Activated CD8-positive, alpha-beta memory T cell treated with anti-CD3 and anti-CD28 coated beads for 36 hours (primary cell): Measurements from ENCODE around the gene DUSP5. TPM values are rescaled to one million over a fixed set of nuclear protein-coding genes. Genes with fewer than 3 reads are reported as not detected.
"Not testable (repeated sequence)": the region's sequence is repeated elsewhere in the genome, so short reads cannot be mapped to it uniquely, and the experiment has no call there.

ENCODE experiments used
- CTCF ChIA-PET: fragments of 350-600 bp; sonication (Branson Sonifier 250); formaldehyde crosslinking; loops from one replicate; lab custom pipeline; 2021; ENCODE audit warnings: antibody characterized with exemption; lab: Charles Lee
- POLR2A ChIA-PET: fragments of 350-600 bp; sonication (Branson Sonifier 250); formaldehyde crosslinking; loops from one replicate; lab custom pipeline; 2021; ENCODE audit warnings: antibody characterized with exemption; lab: Charles Lee
- total RNA-seq, 2 experiments: library from RNA; stranded (reverse); gene quantifications; one replicate each; pipeline ENCODE4 v1.2.3, GENCODE V29; 2021

DUSP5 gene
- total RNA-seq: 10 to 100 TPM; 98.6 to 99.4 TPM

- CTCF ChIA-PET: interaction anchor here (0.5 to 4.3 kb wide), 7 partner anchors 25 to 143 kb away, joined by 3 to 43 read pairs (median 4); no protein-coding TSS in a partner anchor
- POLR2A ChIA-PET: interaction anchor here (1.0 to 1.8 kb wide), 9 partner anchors 8 to 288 kb away, joined by 3 to 7 read pairs (median 5); partner anchors contain the start of gene SMNDC1
Observed at GRCh38 chr10:110497438-110498086, at the start of gene DUSP5. Gene DUSP5 (plus strand): TSS chr10:110497907. CDS start chr10:110498122, 215 bp downstream.

- ChIA-PET POLR2A (interaction anchor here (0.6 kb wide), 1 partner anchor 50 kb away, joined by 3 read pairs; no protein-coding TSS in a partner anchor), CTCF (no interaction called here)
Observed at GRCh38 chr10:110448682-110449418, 48.9 kb upstream of the DUSP5 start.

GRCh38 chr10:110455446-110455845 lies 42.3 kb upstream of the DUSP5 start:
- POLR2A ChIA-PET: interaction anchor here (1.0 kb wide), 1 partner anchor 41 kb away, joined by 3 read pairs; no protein-coding TSS in a partner anchor

GRCh38 chr10:110456046-110456445 lies 41.7 kb upstream of the DUSP5 start:
- CTCF ChIA-PET: interaction anchor here (0.8 kb wide), 1 partner anchor 102 kb away, joined by 3 read pairs; no protein-coding TSS in a partner anchor
- POLR2A ChIA-PET: interaction anchor here (1.0 kb wide), 1 partner anchor 42 kb away, joined by 3 read pairs; no protein-coding TSS in a partner anchor

More at GRCh38 chr10:110455446-110455845, 42.3 kb upstream of the DUSP5 start:
- CTCF ChIA-PET: no interaction called here

GRCh38 chr10:110456523-110457091 lies 41.1 kb upstream of the DUSP5 start:
- ChIA-PET POLR2A (no interaction called here), CTCF (interaction anchor here (0.8 kb wide), 1 partner anchor 103 kb away, joined by 3 read pairs; no protein-coding TSS in a partner anchor)

- POLR2A ChIA-PET: no interaction called here
Observed at GRCh38 chr10:110457851-110458250, 39.9 kb upstream of the DUSP5 start.

GRCh38 chr10:110458266-110458920 lies 39.3 kb upstream of the DUSP5 start:
- ChIA-PET CTCF (no interaction called here), POLR2A (no interaction called here)

More at GRCh38 chr10:110457851-110458250, 39.9 kb upstream of the DUSP5 start:
- CTCF ChIA-PET: no interaction called here

GRCh38 chr10:110459600-110459999 lies 38.1 kb upstream of the DUSP5 start:
- ChIA-PET POLR2A (no interaction called here), CTCF (interaction anchor here (1.4 kb wide), 1 partner anchor 13 kb away, joined by 3 read pairs; no protein-coding TSS in a partner anchor)

GRCh38 chr10:110460111-110460809 lies 37.4 kb upstream of the DUSP5 start:
- POLR2A ChIA-PET: no interaction called here
- CTCF ChIA-PET: interaction anchor here (1.4 kb wide), 1 partner anchor 13 kb away, joined by 3 read pairs; no protein-coding TSS in a partner anchor

GRCh38 chr10:110461088-110461487 lies 36.6 kb upstream of the DUSP5 start:
- CTCF ChIA-PET: no interaction called here
- POLR2A ChIA-PET: interaction anchor here (0.6 kb wide), 1 partner anchor 166 kb away, joined by 9 read pairs; no protein-coding TSS in a partner anchor

- POLR2A ChIA-PET: no interaction called here
Observed at GRCh38 chr10:110461530-110461929, 36.2 kb upstream of the DUSP5 start.

GRCh38 chr10:110462166-110463095 lies 35.3 kb upstream of the DUSP5 start:
- POLR2A ChIA-PET: no interaction called here

More at GRCh38 chr10:110461530-110461929, 36.2 kb upstream of the DUSP5 start:
- CTCF ChIA-PET: no interaction called here

GRCh38 chr10:110468258-110468657 lies 29.4 kb upstream of the DUSP5 start:
- CTCF ChIA-PET, POLR2A ChIA-PET: not testable (repeated sequence)

More at GRCh38 chr10:110462166-110463095, 35.3 kb upstream of the DUSP5 start:
- CTCF ChIA-PET: no interaction called here

- POLR2A ChIA-PET, CTCF ChIA-PET: not testable (repeated sequence)
Observed at GRCh38 chr10:110470541-110470940, 27.2 kb upstream of the DUSP5 start.

- ChIA-PET CTCF (no interaction called here), POLR2A (interaction anchor here (0.6 kb wide), 1 partner anchor 261 kb away, joined by 3 read pairs; no protein-coding TSS in a partner anchor)
Observed at GRCh38 chr10:110471566-110472139, 26.1 kb upstream of the DUSP5 start.

- CTCF ChIA-PET: interaction anchor here (0.9 kb wide), 1 partner anchor 43 kb away, joined by 3 read pairs; no protein-coding TSS in a partner anchor
- POLR2A ChIA-PET: no interaction called here
Observed at GRCh38 chr10:110474017-110474416, 23.7 kb upstream of the DUSP5 start.

GRCh38 chr10:110474826-110475225 lies 22.9 kb upstream of the DUSP5 start:
- ChIA-PET CTCF (interaction anchor here (0.9 kb wide), 1 partner anchor 44 kb away, joined by 3 read pairs; no protein-coding TSS in a partner anchor), POLR2A (no interaction called here)
